ENCODE data around the gene MYH16. TPM values are rescaled to one million over a fixed set of nuclear protein-coding genes. Genes with fewer than 3 reads are reported as not detected.

Gene MYH16
- total and polyA plus RNA-seq, 9 of the 15 experiments (the other 6 are each of a cell fraction or from before 2014, with no cell fraction given): 0.09 TPM; not detected in 8

GRCh38 chr7:99311702-99312101 lies 39.1 kb downstream of the MYH16 start:
- Histone ChIP-seq H3K9me3 (replicated peaks; ENCODE audit: control insufficient read depth, insufficient read depth, low read depth, low read length) (no peaks in the 10 kb centered on the region; the same call in 1 of the 2 replicates), H3K4me3 (no peak overlapping the region), H3K9me1 (ENCODE audit: control insufficient read depth, insufficient read depth, low read length) (no peaks in the 10 kb centered on the region), H3K36me3 (ENCODE audit: control insufficient read depth, insufficient read depth, low read length) (no peaks in the 10 kb centered on the region), H3K79me2 (ENCODE audit: control insufficient read depth, insufficient read depth, low read length) (no peaks in the 10 kb centered on the region), H2AFZ (ENCODE audit: low read depth, low read length) (no peak overlapping the region), H3K4me1 (replicated peaks in 1 of 2; ENCODE audit: control insufficient read depth in 2 of 2, insufficient read depth in 2 of 2, low read length in 2 of 2) (no peaks in the 10 kb centered on the region; a peak in 1 of 5 replicates), H4K20me1 (replicated peaks; ENCODE audit: control insufficient read depth, insufficient read depth, low read length) (no peaks in the 10 kb centered on the region), H3K27me3 (ENCODE audit: control insufficient read depth in 2 of 2, insufficient read depth in 2 of 2, low read length in 2 of 2) (peaks cover 22 to 36% of the 10 kb centered on the region in 2 experiments), H3K9ac (ENCODE audit: insufficient read depth in 1 of 2, low read depth in 2 of 2, low read length in 2 of 2) (no peak overlapping the region), H3K4me2 (ENCODE audit: insufficient read depth, low read length) (no peak overlapping the region), H3K27ac (ENCODE audit: extremely low read depth, low read depth, low read length) (no peak overlapping the region)
- no peak for FAIRE-seq
- 0% methylated on average over 9 of the region's 9 CpGs for WGBS (ENCODE audit: insufficient coverage, low coverage, missing lambda C conversion rate)
- intact Hi-C loops (cut with micrococcal nuclease) (no loop called here), in situ Hi-C loops (cut with MboI) (no loop called here)
- no peak for DNase-seq (ENCODE audit: extremely low read depth in 1 of 4, low spot score in 3 of 4)
- ChIA-PET POLR2A (interaction anchor here (0.5 to 1.6 kb wide), 2 partner anchors 13 to 304 kb away, joined by 3 to 6 read pairs; no protein-coding TSS in a partner anchor), CTCF (ENCODE audit: low intra/inter-chr PET ratio) (interaction anchor here (4.5 kb wide), 1 partner anchor 271 kb away, joined by 56 read pairs; no protein-coding TSS in a partner anchor)
- TF ChIP-seq CREBBP (IDR thresholded peaks at IDR 0.05; ENCODE audit: low read depth, low read length) (no peak), ZNF280A (IDR thresholded peaks at IDR 0.05; ENCODE audit: low read depth, partially characterized antibody) (no peak), SFPQ (IDR thresholded peaks at IDR 0.05; ENCODE audit: low read depth, low read length) (no peak)
- ATAC-seq: no peak
- no TSS peak for BruUV-seq (replicated peaks)

Data from K562 (cell line).